Activated CD4-positive, alpha-beta T cell treated with anti-CD3 and anti-CD28 coated beads, Interleukin-2, amount 10 ng/mL, durations not matched to agents 24 days and 14 days (primary cell): ENCODE measurements around the gene MRPL40. TPM values are rescaled to one million over a fixed set of nuclear protein-coding genes. Genes with fewer than 3 reads are reported as not detected.

Experiments used
- DNase-seq: peaks from one replicate; pipeline ENCODE4 v3.0.0; 2022
- H3K27ac Mint-ChIP-seq: one replicate; pipeline ENCODE4 v1.8.0; 2022; ENCODE audit warnings: mild to moderate bottlenecking, mixed read lengths
- H3K27me3 Mint-ChIP-seq: one replicate; pipeline ENCODE4 v1.8.0; 2022; ENCODE audit warnings: mixed read lengths
- H3K36me3 Mint-ChIP-seq: one replicate; pipeline ENCODE4 v1.8.0; 2022; ENCODE audit warnings: low read depth, mild to moderate bottlenecking, mixed read lengths
- H3K4me1 Mint-ChIP-seq: one replicate; pipeline ENCODE4 v1.8.0; 2021; ENCODE audit warnings: mixed read lengths
- H3K4me3 Mint-ChIP-seq: one replicate; pipeline ENCODE4 v1.8.0; 2022; ENCODE audit warnings: mild to moderate bottlenecking, moderate library complexity, mixed read lengths
- H3K9me3 Mint-ChIP-seq: one replicate; pipeline ENCODE4 v1.8.0; 2021; ENCODE audit warnings: mixed read lengths
- intact Hi-C: fragments of 100-400 bp; cut with micrococcal nuclease; formaldehyde crosslinking; loops from one replicate; pipeline ENCODE4 v1.15.1; 2023
- total RNA-seq: library from RNA; stranded (reverse); gene quantifications from 2 replicates; pipeline ENCODE4 v1.2.3, GENCODE V29; 2022

Gene MRPL40
- total RNA-seq = 35.2 and 37.6 TPM in 2 replicates

DNA sequence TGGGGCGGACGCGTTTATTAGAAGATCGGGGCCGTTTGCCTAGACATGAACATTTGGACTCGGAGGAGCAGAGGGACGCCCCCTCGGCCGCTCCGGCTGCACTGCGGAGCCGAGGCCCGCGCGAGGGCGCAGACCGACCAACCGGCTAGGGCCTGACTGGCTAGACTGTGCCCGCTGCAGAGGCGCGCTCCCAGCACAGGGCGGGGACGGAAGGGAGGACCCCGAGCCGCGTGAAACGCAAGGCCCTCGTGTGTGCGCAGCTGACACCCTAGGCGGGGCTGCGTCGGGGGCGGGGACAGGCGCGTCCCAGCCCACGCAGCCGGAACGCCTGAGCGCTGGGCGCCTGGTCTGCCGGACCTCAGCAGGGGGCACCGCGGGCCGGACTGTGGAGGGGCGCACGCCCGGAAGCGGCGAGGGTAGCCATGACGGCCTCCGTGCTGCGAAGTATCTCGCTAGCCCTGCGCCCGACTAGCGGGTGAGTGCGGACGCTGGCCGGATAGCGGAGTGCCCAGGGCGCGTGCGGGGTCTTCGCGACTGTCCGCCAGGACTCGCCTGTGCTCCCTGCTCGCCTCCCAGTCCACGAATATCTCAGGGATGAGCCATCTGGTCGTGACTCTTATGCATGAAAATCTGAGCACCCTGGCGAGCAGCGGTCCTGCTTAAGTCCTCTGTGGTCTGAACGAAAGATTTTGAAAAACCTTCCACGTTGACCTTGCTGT is at the start of gene MRPL40:
Gene MRPL40, plus strand, starts transcription at position 413 of the 719 bp plus-strand sequence. Its CDS starts 10 bp downstream, at position 423.
- Mint-ChIP-seq H3K27ac (peak within 1 kb of the TSS; percentile 96), H3K4me1 (peaks cover 33% of the 10 kb centered on the region), H3K27me3 (no peaks in the 10 kb centered on the region), H3K9me3 (no peaks in the 10 kb centered on the region), H3K4me3 (peak within 1 kb of the TSS; percentile 92), H3K36me3 (peaks cover 30% of the 10 kb centered on the region)
- intact Hi-C loops = loop anchor here (1.0 to 5.0 kb wide), 5 partner anchors 15 to 1485 kb away; partner anchors contain the start of genes C22orf39, CDC45, CLTCL1 and CRKL
- peak; percentile 97 for DNase-seq

DNA sequence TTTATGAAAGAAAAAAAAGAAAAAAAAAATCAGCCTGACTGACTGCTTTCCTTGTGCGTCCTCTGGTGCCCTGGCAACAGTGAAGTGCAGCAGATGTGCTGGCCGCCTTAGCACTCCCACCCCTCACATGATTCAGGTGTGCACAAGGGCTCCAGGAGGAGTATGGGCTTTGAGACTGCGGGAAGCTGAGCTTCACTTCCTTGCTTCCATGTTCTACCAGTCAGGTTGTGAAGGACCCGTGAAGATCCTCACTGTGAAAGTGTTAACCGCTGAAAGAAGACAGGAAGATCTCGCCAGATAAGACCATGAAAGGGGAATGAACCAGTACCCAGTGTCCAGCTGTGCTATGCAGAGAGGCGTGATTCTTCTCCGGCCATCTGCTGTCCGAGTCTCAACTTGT is 49.1 kb upstream of the MRPL40 start:
- H3K27me3 Mint-ChIP-seq = no peaks in the 10 kb centered on the region
- H3K9me3 Mint-ChIP-seq = no peaks in the 10 kb centered on the region
- peaks cover 56% of the 10 kb centered on the region for H3K36me3 Mint-ChIP-seq
- intact Hi-C loops = no loop called here
- no peak overlapping the region for H3K4me3 Mint-ChIP-seq
- DNase-seq = no peak
- no peak overlapping the region for H3K27ac Mint-ChIP-seq
- H3K4me1 Mint-ChIP-seq = no peaks in the 10 kb centered on the region

DNA sequence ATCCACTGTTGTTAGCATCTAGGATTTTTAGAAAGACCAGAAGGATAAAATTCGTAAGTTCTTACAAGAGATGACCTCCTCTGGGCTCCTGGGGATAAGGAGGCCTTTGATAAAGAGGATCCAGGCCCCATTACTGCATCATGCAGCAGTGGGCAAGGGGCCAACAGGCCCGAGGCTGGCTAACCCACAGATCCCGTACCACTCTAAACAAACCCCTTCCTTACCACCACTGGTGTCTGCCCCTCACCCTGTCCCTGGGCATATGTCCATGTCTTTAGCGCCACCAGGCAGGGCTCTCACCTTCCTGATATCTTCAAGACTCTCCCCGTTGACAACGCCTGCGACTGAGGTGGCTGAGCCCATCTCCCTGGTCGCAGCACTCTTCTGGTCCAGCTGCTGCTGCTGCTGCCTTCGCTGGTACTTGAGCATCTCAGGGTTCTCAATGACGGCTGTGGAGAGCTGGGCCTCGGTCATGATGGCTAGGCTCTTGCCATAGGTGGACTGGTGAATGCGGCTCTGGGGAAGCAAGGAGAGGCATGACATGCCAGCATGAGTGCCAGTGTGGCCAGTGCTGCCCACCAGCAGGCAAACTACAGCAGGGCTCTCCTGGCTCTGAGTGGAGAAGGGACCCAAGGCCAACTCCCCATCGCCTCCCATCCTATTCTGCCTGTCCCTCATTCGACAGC is 47.0 kb upstream of the MRPL40 start:
- DNase-seq = no peak
- H3K27me3 Mint-ChIP-seq = no peaks in the 10 kb centered on the region
- no peaks in the 10 kb centered on the region for H3K4me1 Mint-ChIP-seq
- H3K4me3 Mint-ChIP-seq = no peak overlapping the region
- intact Hi-C loops = no loop called here
- H3K36me3 Mint-ChIP-seq = peaks cover 66% of the 10 kb centered on the region
- no peaks in the 10 kb centered on the region for H3K9me3 Mint-ChIP-seq
- H3K27ac Mint-ChIP-seq = no peak overlapping the region

DNA sequence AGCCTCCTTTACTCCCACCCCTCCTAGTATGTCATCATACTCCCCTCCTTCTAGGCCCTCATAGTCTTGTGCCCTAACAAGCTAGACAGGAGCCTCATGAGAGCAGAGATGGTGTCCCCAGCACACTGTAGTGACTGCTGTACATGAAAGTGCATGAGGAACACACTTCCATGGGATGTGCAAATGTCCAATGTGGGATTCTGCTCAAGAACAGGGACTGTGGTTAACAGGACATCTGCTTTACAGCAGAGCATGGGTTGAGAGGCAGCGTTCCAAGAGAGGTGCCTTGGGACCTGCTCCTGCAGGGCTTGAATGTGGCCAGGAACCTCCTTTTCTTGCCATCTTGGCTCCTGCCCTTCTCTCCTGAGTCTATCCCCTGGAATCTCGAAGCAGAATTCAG is 46.1 kb upstream of the MRPL40 start:
- intact Hi-C loops = no loop called here

DNA sequence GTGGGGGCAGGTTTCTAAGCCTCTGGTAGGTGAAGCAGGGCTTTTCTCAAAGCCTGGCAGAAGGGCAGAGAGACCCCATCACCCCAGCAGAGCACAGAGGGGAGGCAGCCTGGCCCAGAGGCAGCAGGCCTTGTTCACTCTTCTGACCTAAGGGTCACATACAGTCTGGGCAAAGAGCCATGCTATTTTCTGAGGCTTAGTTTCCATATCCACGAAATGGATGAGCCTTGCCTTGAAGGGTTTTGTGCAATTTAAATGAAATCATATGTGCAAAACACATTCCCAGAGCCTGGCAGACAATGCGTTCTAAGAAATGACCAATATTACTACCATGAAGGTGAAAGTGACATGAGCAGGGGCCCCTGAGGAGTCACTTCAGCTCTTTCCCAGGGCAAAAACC is 45.3 kb upstream of the MRPL40 start:
- Mint-ChIP-seq H3K36me3 (peaks cover 63% of the 10 kb centered on the region), H3K27ac (no peak overlapping the region), H3K4me1 (no peaks in the 10 kb centered on the region), H3K27me3 (no peaks in the 10 kb centered on the region), H3K9me3 (no peaks in the 10 kb centered on the region), H3K4me3 (no peak overlapping the region)
- DNase-seq = no peak
- intact Hi-C loops = no loop called here

More for the DNA sequence above, 46.1 kb upstream of the MRPL40 start:
- Mint-ChIP-seq H3K9me3 (no peaks in the 10 kb centered on the region), H3K4me3 (no peak overlapping the region), H3K36me3 (peaks cover 65% of the 10 kb centered on the region), H3K4me1 (no peaks in the 10 kb centered on the region), H3K27me3 (no peaks in the 10 kb centered on the region), H3K27ac (no peak overlapping the region)
- DNase-seq = no peak

DNA sequence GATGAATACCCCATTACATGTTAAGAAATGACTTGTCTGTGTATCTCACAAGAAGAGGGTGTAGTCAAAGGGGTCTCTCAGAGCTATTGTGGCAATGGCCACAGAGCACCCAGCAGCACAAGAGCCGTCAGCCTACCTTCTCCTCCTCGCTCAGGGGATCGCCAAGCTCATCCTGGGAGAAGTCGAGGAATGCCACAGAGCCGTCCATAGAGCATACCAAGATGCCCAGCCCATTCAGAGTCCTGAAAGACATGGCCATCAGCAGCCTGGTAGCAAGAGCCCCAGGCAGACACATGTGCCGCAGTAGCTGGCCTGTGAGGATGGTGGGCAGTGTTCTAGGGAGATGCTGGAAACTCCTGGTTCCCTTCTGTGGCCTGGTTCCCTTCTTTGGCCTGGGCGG is 44.8 kb upstream of the MRPL40 start:
- Mint-ChIP-seq H3K27me3 (no peaks in the 10 kb centered on the region), H3K4me3 (no peak overlapping the region), H3K9me3 (no peaks in the 10 kb centered on the region), H3K36me3 (peaks cover 58% of the 10 kb centered on the region), H3K27ac (no peak overlapping the region), H3K4me1 (no peaks in the 10 kb centered on the region)
- intact Hi-C loops = no loop called here
- no peak for DNase-seq

DNA sequence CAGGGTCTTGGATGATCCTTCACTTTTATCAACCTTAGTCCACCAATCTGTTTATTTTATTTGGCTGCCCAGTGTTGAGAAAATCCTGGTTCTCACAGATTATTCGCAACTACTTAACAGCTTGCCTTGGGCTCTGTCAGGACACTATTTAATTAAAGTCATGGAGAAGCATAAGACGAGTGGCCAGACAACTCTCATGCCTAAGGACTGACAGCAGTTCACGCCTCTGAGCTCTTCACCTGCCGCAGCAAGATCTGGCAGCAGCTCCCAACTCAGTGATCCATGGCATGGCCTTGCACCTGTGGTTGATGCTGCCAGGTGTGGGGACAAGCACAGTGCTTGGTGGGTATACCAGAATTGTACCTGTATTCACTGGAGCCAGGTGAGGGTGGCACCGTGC is 38.6 kb upstream of the MRPL40 start:
- H3K27ac Mint-ChIP-seq = no peak overlapping the region
- no peaks in the 10 kb centered on the region for H3K4me1 Mint-ChIP-seq
- DNase-seq = no peak
- H3K9me3 Mint-ChIP-seq = no peaks in the 10 kb centered on the region
- H3K27me3 Mint-ChIP-seq = no peaks in the 10 kb centered on the region
- intact Hi-C loops = no loop called here
- no peak overlapping the region for H3K4me3 Mint-ChIP-seq
- H3K36me3 Mint-ChIP-seq = peaks cover 51% of the 10 kb centered on the region

DNA sequence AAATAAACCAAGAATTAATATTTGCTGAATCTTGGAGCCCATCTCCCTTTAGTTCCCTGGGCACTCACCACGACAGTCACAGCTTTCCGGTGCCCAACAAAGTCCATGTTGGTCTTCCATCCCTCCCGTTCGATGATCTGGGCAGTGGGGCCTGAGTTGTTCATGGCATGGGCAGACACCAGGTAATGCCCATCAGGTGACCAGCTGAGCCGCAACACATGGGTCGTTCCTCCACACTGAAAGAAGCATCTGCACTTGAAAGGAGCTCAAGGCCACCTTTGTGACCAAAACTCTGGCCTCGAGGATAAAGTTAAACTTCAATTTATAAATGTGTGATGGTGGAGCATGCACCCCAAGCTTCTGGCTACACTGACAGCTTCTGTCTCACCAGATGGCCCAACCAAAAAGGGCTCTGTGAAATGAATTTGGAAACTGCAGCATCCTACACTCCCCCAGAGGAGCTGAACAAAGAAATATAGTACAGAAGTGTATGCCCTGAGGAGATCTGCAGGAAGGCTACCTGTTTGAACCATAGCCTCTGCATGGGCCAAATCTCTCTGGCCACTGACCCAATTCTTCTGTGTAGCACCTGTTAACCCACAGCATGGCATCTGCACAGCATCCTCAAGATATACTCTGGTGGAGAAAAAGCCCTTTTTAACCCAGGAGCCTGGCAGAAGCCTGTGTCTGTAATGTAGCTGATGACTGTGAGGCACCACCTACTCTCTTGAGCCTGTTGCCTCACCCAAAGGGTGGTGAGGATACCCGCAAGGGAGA is 37.9 kb upstream of the MRPL40 start:
- no peak for DNase-seq
- H3K4me3 Mint-ChIP-seq = no peak overlapping the region
- H3K4me1 Mint-ChIP-seq = no peaks in the 10 kb centered on the region
- H3K36me3 Mint-ChIP-seq = peaks cover 51% of the 10 kb centered on the region
- H3K27ac Mint-ChIP-seq = no peak overlapping the region
- H3K9me3 Mint-ChIP-seq = no peaks in the 10 kb centered on the region
- H3K27me3 Mint-ChIP-seq = no peaks in the 10 kb centered on the region
- intact Hi-C loops = loop anchor here (5.0 kb wide), 1 partner anchor 122 kb away; no protein-coding TSS in a partner anchor

DNA sequence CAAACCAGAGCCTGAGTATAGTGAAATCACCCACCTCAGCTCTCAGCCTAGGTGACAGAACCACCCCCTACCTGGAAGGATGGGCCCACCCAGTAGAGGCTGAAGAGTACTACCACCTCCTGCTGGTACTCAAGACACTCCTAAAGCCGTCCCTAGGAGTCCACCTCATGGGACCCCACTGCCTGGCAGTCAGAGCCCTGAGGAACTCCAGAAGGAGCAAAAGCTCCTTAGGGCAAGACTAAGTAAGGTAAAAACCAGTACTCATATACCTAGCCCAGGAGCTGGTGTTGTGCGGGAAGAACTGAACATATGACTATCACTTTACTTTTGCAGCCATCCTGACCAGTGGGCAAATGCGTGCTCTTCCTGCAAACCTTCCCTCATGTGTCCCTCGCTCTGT is 37.1 kb upstream of the MRPL40 start:
- intact Hi-C loops = loop anchor here (5.0 kb wide), 1 partner anchor 123 kb away; no protein-coding TSS in a partner anchor
- Mint-ChIP-seq H3K4me1 (no peaks in the 10 kb centered on the region), H3K27ac (no peak overlapping the region), H3K4me3 (no peak overlapping the region), H3K27me3 (no peaks in the 10 kb centered on the region), H3K36me3 (peaks cover 48% of the 10 kb centered on the region), H3K9me3 (no peaks in the 10 kb centered on the region)
- DNase-seq = no peak

DNA sequence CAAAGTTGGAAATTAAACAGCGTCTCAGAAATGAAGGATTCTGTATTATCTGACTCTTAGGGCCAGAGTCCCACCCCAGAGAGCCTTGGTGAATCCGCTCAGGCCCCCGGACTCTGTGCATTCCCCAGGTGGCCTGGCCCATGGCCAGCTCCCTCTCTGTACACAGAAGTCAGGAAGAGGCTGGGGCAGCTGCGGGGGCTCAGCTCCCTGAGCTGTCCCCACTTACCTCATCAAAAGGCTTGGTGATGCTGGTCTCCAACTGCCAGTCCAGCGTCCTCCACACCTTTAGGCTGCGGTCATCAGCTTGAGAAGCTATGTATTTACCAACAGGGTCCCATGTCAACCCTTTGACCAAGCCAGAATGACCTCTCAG is 35.8 kb upstream of the MRPL40 start:
- Mint-ChIP-seq H3K27ac (no peak overlapping the region), H3K36me3 (peaks cover 54% of the 10 kb centered on the region), H3K4me1 (no peaks in the 10 kb centered on the region), H3K4me3 (no peak overlapping the region), H3K9me3 (no peaks in the 10 kb centered on the region), H3K27me3 (no peaks in the 10 kb centered on the region)
- intact Hi-C loops = loop anchor here (5.0 kb wide), 1 partner anchor 124 kb away; no protein-coding TSS in a partner anchor
- no peak for DNase-seq

DNA sequence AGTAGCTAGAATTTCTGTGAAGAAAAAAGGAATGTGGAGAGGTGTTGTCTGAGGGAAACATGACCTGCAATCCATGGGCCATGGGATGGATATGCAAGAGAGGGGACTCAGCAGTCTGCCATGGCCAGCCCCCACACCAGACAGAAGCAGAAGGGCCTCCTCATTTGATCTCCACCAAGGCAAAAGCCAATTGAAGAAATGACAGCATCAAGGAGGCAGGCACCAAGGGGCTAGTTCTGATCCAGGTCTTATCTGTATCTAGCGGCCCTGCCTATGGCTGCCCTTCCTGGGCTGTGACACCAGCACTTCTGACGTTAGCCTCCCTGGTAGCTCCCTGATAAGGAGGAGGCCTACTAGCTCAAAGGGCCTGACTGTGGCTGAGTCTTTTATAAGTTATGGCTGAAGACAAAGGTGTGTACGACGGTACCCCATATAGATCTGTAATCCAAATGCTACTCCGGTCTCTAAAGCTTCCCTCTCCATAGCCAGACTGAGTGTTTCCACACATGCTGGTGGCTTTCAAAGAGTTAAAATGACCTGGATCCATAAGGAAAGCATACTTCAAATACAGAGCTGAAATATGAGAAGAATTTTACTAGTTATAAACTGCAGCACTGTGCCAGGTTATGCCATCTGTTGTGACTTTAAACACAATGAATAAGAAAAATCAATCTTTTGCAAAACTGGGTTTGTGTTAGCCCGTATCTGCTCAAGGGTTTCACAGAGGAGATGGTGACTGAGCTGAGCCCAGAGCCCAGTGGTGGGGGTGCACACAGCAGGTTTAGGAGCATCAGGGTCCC is 35.2 kb upstream of the MRPL40 start:
- H3K9me3 Mint-ChIP-seq = no peaks in the 10 kb centered on the region
- H3K27me3 Mint-ChIP-seq = no peaks in the 10 kb centered on the region
- H3K4me1 Mint-ChIP-seq = no peaks in the 10 kb centered on the region
- no peak overlapping the region for H3K27ac Mint-ChIP-seq
- peaks cover 58% of the 10 kb centered on the region for H3K36me3 Mint-ChIP-seq
- no peak overlapping the region for H3K4me3 Mint-ChIP-seq
- intact Hi-C loops = loop anchor here (5.0 kb wide), 1 partner anchor 125 kb away; no protein-coding TSS in a partner anchor
- DNase-seq = no peak

DNA sequence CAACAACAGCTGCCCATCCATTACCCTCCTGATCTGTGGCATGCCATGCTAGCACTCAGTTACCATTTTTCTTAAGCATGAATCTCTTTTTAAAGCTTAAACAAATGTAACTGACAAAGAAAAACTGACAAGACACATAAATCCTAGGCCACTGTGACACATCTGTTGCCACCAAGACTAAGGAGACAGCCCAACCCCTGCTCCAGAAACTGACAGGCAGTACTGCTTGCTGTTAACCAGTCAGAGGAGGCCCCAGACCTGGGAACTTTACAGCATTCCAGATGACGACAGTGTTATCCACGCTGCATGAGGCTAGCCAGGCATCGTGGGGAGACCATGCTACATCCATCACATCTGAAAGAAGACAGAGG is 34.6 kb upstream of the MRPL40 start:
- H3K9me3 Mint-ChIP-seq = no peaks in the 10 kb centered on the region
- no peaks in the 10 kb centered on the region for H3K4me1 Mint-ChIP-seq
- DNase-seq = no peak
- H3K27ac Mint-ChIP-seq = no peak overlapping the region
- H3K4me3 Mint-ChIP-seq = no peak overlapping the region
- peaks cover 57% of the 10 kb centered on the region for H3K36me3 Mint-ChIP-seq
- intact Hi-C loops = loop anchor here (5.0 kb wide), 1 partner anchor 125 kb away; no protein-coding TSS in a partner anchor
- no peaks in the 10 kb centered on the region for H3K27me3 Mint-ChIP-seq

DNA sequence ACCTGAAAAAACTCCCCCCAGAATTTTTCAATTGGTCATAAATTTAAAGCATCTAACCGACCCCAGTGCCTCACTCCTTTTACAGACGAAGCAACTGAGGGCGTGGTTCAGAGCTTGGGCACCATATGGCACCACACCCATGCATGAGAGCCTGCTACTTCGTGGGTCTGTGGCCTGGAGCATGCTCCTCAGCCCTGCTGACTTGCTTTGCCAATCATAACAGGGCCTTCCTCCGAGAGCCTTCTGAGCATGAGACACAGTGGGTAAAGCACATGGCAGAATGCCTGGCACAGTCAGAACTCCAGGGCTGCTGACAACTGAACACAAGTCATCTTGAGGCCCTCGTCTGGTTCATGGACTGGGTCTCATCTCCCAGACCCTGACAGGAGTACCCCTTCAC is 34.1 kb upstream of the MRPL40 start:
- Mint-ChIP-seq H3K9me3 (no peaks in the 10 kb centered on the region), H3K36me3 (peaks cover 55% of the 10 kb centered on the region)

More for the DNA sequence above, 34.1 kb upstream of the MRPL40 start:
- Mint-ChIP-seq H3K27me3 (no peaks in the 10 kb centered on the region), H3K4me3 (no peak overlapping the region), H3K27ac (no peak overlapping the region), H3K4me1 (no peaks in the 10 kb centered on the region)
- intact Hi-C loops = loop anchor here (5.0 kb wide), 1 partner anchor 126 kb away; no protein-coding TSS in a partner anchor
- no peak for DNase-seq
